Coronary artery (tissue), 2 donors: Measurements from ENCODE around the gene DUSP11.
"Not testable (repeated sequence)": the region's sequence is repeated elsewhere in the genome, so short reads cannot be mapped to it uniquely, and the experiment has no call there.

Source experiments
- DNase-seq: peaks from one replicate; pipeline ENCODE4 v3.0.0-alpha.2; 2017; ENCODE audit warnings: low spot score
- H3K27ac ChIP-seq, 2 donors: fragments of 200-600 bp; sonication (generic); one replicate each; pipeline ENCODE4 v1.5.1; 2016 to 2019
- H3K4me3 ChIP-seq: fragments of 200-600 bp; sonication (generic); 2 replicates; pipeline ENCODE4 v1.5.1; 2016; ENCODE audit warnings: mild to moderate bottlenecking, moderate library complexity
- CTCF ChIP-seq: fragments of 200-600 bp; sonication (generic); IDR thresholded peaks from one replicate; pipeline ENCODE4 v1.5.1; 2019; ENCODE audit warnings: antibody characterized with exemption

DUSP11 gene

GRCh38 chr2:73759285-73759764 is 20.6 kb downstream of the DUSP11 start:
- DNase-seq: no peak
- Histone ChIP-seq H3K4me3 (no peak overlapping the region), H3K27ac (peak overlapping the region in 1 of 2 donors; percentile 55)
- no peak for TF ChIP-seq CTCF

GRCh38 chr2:73754332-73754731 is 25.6 kb downstream of the DUSP11 start:
- H3K27ac ChIP-seq, DNase-seq, H3K4me3 ChIP-seq: not testable (repeated sequence)

DNA sequence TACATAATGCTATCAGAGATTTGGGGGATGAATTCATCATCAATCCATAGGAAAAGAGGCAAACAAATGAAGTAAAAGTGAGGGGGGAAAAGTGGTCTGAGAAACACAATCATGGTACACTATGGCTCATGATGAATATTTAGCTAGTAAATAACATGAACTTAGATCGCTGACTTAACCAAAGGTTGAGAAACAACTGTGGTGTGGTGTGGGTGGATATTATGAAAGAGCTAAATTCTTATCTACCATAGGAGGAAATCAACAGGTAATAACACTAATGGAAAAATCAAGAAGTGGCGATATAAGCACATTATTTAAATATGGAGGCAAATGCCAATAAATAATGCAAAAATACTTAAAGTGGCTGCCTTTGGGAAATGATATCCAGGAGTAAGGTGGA is 30.6 kb downstream of the DUSP11 start:
- H3K4me3 ChIP-seq: no peak overlapping the region
- TF ChIP-seq CTCF: no peak
- H3K27ac ChIP-seq: no peak overlapping the region
- no peak for DNase-seq

GRCh38 chr2:73746877-73747208 is 33.1 kb downstream of the DUSP11 start:
- H3K27ac ChIP-seq: no peak overlapping the region

DNA sequence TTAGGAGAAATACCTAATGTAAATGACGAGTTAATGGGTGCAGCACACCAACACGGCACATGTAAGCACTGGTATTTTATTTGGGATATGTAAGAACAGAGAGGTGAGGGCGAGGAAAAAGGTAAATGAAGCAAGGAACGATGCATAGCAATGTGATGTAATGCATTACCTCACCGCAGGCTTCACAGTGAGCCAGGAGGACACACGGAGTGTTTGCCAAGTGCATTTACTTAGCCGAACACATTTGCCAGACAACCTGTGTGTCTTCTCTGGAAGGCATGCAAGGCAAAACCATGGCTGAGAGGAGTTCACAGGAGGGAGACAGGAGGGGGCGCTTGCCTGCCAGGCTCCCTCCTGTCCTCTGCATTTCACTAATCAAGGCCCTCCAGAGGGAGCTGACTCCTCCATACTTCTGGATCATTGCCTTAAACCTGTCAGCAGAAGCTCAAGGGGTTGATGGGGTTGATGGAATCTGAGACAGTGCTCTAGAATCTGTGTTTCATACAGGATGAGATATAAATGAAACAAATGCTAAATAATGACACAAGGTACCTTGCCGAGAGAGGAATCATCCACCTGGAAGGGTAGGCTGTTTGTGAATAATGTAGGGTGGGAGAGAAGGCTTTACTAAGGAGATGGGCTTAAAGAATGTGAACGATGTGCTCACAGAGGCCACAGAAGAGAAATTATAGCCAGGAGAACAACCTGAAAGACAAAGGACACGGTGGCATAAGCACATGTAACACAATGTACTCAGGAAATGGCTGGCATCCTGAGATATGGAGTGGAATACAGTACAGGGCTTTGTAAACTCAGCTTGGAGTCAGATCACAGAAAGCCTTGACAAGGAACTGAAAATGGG is 33.7 kb downstream of the DUSP11 start:
- no peak overlapping the region for H3K4me3 ChIP-seq
- no peak for DNase-seq
- no peak overlapping the region for H3K27ac ChIP-seq
- no peak for TF ChIP-seq CTCF

More at GRCh38 chr2:73746877-73747208, 33.1 kb downstream of the DUSP11 start:
- no peak for TF ChIP-seq CTCF
- no peak overlapping the region for H3K4me3 ChIP-seq
- no peak for DNase-seq

DNA sequence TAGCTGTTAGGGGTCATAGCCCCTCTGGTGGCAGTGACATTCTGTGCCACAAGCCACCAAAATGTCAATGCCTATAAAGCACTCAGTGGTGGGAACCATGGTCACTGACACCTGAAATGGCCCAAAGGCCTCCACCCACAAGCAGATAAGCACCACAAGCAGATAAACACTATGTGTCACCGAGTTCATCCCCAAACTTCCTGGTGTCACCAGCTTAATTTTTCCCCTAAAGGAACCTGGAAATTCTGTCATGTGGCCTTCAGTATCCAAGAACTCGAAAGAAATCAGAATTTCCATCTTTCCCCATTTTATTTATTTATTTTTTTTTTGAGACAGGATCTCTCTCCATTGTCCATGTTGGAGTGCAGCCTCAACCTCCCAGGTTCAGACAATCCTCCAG is 39.1 kb downstream of the DUSP11 start:
- no peak for DNase-seq
- no peak for TF ChIP-seq CTCF
- no peak overlapping the region for H3K27ac ChIP-seq
- H3K4me3 ChIP-seq: no peak overlapping the region

DNA sequence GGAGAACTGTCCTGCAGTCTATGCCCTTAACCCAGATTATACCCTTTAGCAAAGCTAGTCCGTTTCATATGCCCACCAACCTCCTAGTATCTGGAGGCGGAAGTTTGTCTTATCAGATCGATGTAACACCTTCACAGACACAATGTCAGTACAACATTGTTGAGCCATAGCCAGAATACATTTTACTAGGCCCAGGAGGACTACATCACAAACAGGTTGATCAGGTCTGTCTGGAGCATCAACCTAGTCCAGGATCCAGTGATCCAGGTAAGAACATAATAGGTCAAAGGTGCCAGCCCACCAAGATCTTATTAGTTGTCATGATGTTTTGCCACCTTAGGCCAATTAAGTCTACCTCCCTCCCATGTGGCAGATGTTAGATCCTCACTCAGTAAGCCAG is 40.8 kb downstream of the DUSP11 start:
- no peak for TF ChIP-seq CTCF
- H3K27ac ChIP-seq: no peak overlapping the region
- no peak overlapping the region for H3K4me3 ChIP-seq
- DNase-seq: no peak
